HG03469 (cell line): Measurements from ENCODE around the gene LRMDA.

Source experiments
- ATAC-seq: cut with Tn5 transposase; IDR thresholded peaks from one replicate; pipeline ENCODE4 v1.9.1; 2021; ENCODE audit warnings: mild to moderate bottlenecking, moderate library complexity, moderate number of reproducible peaks; ENCODE audit not compliant: unreplicated experiment

Gene LRMDA

DNA sequence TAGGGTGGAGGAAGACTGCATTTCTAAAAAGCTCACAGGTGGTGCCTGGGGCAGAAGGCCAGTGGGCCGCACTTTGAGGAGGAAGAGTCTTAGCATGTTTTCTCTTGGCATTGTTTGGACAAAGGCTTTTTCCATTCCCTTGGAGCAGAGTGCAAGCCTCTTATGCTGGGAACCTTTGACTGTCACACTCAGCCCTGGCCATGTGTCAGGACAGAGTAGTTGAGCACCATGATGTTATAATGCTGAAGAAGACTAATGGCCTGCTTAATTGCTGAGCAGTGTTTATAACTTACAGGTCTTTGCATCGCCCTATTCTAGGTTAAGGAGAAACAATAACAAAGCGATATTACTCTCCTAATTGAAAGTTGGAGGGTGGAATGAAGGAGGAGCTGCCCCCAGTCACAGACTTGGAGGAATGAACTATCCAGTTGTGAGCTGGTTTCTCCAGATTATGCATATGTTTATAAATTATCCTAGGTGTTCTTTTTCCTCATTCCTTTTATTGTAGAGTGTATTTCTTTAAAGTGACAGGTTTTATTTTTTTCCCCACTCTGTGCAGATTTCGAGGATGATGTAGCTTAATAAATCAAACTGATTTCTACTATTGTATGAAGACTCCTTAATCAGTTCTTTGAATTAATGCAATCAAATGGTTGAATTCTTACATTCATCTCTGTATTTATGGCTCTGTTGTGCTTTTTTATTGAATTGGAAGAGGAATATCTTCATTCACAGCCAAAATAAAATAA is 767.0 kb downstream of the LRMDA start:
- ATAC-seq = no peak

DNA sequence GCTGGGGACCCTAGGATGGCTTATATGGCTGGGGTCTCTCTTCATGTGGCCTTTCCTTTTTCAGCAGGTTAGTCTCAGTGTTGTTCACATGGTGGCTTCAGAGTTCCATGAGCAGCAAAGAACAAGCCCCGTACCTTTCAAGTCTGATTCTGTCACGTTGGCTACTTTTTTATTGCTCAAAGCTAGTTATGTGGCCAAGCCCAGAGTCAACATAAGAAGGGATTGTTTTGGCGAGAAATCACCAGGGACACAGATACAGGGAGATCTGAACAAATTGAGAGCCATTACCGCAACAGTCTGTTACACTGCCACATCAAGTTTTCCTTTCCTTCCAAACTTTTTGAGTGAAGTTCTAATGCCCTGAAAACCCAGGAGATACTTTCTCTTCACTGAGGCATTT is 770.5 kb downstream of the LRMDA start:
- no peak for ATAC-seq

DNA sequence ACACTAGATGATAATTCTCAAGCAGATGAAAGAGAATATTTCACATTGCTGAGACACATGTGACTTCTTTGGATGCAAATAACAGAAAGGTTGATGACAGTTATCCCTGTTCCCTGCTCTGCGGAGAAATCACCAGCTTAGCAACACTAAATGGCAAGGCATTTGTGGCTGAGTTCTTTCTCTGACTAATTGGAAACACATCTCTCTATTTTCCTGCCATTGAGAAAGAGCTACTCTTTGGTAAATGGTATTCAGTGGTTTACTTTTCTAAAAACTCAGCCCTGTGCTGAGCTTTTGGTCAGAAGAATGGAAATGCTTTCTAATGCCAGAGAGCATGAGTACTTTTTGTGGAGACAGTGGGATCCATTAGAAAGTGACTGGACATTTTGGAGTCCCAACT is 771.4 kb downstream of the LRMDA start:
- no peak for ATAC-seq

DNA sequence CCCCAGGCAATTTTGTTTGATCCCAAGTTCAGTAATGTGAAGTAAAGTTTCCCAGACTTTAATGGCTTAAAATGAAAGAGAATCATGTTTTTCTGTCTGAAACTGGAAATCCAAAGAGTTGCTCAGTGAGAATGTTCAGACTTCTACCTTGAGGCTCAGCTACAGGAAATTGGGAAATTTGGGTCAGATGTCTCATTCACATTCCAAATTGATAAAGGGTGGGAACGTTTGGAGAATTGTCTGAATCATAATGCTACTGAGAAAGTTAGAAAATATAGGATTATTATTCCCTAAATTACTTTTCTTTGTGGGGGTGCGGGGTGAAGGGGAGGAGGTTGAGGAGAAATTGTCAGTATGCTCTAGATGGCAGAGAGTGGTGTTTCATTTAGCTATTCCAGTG is 773.9 kb downstream of the LRMDA start:
- ATAC-seq = no peak

DNA sequence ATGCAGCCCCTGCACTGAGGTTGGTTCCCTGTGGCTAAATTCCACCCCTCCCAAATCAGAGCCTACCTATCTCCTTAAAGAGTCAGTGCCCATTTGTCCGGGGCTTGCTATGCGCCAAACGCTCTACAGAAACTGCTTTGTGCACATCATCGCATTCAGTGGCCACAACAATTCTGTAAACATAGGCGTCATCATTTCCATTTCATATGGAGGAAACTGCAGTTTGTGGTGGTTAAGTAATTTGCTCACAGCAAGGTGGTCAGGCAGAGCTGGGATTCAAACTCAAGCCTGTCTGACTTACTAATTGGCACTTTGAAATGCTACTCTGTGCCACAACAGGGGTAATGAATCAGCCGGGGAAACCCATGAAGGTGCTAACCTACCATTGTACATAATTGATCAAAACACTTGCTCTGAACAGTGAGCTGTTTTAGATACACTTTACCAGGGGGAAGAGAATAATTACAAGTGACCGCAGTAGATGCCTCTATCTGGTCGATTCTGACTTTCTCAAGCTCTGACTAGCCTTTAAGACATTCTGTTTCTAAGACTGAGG is 775.5 kb downstream of the LRMDA start:
- no peak for ATAC-seq

DNA sequence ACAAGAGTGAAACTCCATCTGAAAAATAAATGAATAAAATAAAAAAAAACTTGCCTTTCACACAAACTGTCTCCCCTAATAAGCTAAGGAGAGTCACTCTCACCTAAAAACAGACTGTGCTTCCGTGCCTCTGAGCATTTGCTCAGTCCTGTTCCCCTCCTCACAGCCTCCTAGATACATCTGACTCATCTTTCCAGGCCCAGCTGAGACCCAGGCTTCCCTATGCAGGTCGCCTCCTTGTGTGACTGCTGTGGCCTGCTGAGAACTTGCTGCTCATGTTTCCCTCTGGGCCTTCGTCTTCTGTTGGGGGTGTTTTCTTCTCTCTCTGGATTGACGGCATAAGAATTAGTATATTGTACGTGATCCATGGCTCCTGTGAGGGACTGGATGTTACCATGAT is 777.7 kb downstream of the LRMDA start:
- ATAC-seq = no peak

DNA sequence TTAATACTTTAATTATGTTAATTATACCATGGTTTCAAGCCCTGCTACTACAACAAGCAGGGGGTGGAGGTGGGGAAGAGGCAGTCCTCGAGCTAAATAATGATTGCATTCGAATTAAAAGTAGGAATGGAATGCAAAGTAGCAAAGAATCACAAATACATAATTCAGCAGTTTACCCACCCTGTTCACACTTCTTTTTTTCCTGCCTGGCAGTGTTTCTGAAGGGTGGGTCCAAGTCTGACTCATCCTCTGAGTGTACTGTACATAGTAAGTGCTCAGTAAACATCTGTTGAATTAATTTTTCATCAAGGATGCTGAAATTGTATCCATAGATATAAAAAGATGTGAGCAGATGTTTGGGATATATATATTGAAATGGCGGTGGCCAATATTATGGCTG is 778.8 kb downstream of the LRMDA start:
- ATAC-seq = no peak

DNA sequence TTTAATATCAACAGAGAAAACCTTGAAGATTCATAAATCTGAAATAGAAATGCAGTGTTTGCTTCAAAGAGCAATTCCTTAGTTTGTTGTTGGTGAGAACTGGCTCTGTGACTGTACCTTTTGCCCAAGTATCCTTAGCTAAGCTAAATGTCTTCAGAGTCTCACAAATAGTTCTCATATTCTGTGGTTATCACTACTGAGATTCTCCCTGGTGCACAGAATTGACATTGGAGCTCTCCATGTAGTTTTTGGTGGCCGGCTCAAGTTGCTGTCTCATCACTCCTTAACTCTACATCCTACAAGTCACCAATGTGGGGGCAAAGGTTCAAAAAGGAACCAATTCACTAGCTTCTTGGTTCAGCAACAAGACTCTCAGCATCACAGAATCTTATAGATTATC is 780.3 kb downstream of the LRMDA start:
- ATAC-seq = no peak

DNA sequence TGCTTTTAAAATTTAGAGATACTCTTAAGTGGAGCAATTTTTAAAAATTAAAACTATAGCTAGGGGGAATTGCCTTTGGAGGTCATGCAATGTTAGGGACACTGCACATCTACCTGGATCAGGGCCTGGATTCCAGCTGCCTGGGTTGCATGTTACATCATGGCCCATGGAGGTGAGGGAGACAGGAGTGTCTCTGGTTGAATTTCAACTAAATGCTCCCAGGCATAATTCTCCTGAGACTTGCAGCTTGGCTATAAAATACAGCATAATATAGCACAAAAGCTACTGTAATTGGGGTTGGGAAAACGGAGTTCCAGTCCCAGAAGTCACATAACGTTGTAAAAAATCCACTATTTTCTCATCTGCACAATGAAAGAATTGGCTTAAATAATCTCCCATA is 782.5 kb downstream of the LRMDA start:
- ATAC-seq = no peak

DNA sequence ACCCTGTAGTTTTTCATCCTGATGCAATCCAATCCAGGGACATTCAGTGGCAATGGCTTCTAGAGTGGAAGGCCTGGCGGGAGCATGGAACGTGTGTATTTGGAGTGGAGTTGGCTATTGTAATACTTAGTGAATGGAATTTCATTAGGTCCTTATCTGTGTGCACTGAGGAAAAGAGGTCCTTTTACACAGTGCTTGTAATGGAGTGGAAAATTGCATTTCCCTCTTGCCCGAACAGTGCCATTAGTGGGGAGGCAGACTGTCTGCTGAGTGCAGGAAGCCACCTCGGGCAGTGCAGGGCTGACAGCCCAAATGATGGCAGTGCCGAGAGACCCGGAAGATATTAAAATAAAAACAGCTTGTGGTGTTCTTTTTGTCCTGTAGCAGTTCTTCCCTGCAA is 786.6 kb downstream of the LRMDA start:
- ATAC-seq = no peak

DNA sequence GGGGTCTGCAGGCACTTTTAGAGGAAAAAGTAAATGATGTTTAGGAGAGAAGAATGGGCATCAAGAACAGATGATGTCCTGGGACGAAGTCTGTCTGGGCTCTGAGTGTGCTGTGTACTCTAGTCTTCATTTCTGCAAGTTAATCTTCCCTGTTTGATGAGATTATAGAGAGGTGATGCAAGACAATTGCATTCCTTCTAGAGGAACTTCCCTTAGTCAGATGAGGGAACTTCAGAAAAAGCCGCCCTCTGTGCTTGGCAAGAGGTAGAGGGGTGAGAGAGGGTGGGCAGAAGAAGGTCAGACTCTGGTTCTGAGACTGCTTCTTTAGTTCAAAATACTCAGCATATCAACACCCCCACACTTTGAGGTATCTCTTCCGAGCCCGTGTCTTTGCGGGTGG is 797.9 kb downstream of the LRMDA start:
- ATAC-seq = no peak

DNA sequence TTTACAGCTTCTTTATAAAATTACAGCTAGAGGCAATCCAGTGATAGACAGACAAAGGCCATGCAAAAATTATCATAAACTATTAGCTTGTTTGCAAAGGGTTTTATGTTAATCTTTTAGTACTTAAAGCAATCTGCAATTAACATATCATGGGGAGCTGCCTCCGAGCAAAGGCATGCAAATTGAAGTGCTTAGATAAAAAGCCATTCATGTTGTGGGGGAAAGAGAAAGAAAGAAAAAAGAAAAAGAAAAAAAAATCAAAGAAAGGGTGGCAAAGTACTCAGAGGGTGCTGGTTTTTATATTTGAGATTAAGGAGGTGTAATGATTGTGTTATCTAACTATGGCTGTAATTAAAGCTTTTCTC is 799.5 kb downstream of the LRMDA start:
- no peak for ATAC-seq

DNA sequence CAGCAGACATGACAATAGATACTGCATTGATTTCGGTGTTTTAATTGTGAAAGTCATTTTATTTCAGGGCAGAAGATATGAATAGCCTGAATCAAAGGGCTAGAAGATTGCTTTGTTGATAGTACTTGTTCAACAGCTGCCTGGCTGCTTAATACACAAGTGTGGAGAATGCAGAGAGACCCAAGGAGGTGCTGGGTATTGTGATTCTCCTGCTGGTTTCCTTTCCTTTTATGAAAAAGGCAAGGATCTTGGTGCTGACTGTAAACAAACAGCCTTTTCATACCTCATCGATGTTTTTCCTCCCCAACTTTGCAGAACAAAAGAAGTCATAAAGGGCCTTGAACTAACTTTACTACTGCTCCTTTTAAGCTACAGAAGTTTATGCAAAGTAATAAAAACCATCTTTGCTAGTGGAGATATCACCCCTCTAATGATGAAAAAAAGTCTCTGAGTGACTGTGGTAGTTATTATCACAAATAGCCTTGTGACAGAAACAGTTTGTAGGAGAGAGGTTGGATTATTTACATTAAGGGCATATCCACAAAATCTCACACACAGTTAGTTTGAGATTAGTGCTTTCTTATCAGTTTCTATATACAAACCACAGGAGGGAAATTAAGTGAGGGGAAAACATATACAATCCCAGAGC is 800.0 kb downstream of the LRMDA start:
- ATAC-seq = no peak

DNA sequence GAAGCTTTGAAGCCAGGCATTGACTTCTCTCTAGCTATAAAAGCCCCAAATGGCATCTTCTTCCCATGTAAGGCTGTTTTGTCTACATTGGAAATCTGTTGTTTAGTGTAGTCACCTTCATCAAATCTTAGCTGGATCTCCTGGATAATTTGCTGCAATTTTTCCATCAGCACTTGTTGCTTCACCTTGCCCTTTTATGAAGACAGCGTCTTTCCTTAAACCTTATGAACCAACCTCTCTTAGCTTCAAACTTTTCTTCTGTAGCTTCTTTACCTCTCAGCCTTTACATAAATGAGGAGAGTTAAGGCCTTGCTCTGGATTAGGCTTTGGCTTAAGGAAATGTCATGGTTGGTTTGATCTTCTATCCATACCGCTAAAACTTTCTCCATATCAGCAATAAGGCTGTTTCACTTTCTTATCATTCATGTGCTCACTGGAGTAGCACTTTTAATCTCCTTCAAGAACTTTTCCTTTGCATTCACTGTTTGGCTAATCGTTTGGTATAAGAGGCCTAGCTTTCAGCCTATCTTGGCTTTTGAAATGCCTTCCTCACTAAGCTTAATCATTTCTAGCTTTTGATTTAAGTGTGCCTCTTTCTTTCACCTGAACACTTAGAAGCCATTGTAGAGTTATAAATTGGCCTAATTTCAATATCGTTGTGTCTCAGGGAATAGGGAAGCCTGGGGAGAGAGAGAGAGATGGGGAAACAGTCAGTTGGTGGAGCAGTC is 803.2 kb downstream of the LRMDA start:
- no peak for ATAC-seq

DNA sequence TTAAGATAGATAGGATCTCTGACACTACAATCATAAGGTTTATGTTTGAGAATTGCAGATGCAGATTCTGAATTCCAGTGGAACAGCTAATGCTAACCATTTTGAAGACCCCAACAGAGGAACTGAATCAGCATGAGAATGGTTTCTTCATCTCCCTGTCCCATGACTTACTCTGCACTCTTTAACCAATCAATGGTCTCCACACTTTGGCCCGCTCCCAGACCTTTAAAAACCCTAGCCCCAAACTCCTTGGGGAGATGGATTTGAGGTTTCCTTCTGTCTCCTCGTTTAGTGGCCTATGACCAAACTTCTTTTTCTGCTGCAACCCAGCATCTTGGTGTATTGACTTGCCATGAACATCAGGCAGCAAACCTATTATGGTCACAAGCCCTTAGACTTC is 804.9 kb downstream of the LRMDA start:
- ATAC-seq = no peak

DNA sequence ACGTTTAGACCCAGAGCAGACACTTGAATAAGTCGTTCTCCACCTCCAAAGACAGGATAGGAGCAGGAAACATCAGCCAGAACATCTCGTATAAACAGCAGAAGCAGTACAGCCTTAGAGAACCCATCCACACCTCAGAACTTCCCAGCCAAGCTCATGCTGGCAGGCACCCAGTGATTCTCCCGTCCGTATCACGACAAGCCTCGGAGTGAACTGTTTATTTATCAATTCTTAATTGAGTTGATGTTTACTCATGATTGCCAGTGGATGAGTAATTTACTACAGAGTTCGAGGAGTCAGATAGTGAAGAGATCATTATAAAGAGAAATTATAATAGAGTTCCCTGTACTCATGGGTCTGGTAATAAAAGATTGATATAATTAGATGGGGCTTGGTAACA is 811.5 kb downstream of the LRMDA start:
- no peak for ATAC-seq

DNA sequence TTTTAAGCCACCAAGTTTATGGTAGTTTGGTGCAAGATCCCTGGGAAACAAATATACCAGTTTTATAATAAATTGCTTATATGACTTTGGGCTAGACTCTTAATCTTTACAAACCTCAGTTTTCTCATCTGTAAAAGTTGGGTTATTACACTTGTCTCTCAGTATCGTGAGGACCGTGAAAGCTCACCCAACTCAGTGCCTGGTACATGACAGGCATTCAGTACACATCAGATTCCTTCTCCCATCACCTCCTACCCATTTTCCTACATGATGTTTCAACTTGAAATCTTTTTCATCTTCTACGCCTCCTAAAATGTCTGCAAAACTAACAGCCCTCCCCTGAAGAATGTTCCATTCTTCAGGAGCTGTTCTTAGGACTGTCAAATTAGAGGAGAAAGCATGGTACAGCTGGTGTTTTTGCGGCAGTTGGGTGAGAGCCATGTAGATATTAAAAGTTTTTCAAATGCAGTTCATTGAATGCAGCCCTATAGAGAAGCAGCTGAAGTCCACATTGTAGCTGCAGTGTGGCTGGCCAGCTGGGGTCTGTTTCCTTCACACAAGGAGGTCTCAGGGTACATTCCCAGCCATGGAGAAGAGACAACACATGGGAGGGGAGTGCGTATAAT is 812.8 kb downstream of the LRMDA start:
- no peak for ATAC-seq

DNA sequence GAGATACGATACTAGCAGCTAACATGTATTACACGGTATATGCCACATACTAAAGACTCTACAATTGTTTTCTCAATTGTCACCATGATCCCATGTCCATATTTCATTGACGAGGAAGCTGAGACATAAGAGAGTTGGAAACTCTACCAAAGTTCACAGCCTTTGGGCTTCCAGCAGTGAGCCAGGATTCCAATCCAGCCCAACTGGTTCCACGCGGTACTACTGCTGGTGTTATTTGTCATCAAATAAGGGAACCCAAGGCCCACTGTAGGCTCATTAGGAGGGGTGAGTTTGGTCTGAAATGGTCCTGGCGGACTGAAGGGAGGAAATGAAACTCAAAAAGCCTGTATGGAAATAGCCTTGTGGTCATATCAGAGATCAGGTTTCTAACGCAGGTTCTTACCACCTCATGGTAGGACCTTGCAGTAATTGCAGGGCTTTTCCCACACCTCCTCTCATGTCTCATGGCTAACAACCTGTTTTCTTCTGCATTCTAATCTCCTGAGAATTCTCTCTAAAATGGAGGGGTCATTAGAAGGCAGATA is 814.6 kb downstream of the LRMDA start:
- ATAC-seq = no peak

DNA sequence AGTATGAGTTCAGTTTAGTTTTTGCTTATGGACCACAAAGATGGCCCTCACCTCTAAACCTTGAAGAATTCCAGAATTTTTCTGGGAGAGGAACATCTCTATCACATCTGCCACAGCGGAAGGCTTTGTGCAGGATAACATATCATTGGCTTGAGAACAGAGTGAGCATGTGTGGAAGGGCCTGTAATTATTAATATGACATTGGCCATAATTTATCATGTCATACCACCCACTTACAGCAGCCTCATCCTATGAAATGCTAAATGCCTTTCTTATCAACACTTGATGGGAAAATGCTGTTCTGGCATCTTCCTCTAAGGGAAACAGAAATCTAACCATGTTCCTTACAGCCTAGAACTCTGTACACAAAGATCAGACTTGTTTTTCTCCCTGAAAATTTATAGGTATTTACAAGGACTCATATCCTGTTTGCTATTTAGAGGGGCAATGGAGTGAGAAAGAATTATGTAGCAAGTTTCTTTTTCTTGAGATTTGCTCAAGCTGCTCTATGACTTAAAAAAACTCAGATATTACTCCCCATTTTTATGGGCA is 817.3 kb downstream of the LRMDA start:
- ATAC-seq = no peak

DNA sequence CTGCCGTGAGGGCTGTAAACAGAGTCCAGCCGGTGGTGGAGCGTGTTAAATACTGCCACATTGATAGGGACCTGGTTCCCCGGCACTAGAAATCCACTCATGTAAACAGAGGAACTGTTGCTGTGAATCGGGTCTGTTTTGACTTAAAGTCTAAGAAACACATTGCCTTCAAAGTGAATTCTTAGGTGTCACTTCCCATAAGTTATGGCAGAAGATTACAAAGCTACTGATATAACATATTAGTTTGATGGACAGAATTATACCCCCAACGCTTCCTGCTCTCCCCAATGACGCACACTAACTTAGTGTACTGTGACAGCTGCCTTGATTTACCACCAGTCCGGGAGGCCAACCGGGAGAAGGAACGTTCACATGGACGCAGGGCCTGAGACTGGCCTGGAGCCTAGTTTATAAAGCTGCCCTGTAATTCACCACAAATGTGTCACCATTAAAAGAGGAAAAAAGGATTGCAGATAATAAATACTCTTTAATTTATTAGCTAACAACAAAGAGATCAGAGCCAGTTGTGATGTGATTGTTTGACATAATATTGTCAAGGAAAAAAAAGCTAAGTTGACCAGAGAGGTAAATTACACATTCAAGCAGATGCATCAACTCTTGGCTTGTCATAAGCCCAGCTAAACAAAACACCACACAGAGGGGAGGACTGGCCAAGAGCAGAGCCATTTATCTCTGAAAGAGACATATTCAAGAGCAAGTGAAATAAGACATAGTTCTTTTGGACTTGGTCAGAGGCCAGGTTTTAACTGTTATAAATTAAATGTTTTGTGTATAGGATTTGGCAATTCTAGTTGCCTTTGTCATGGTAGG is 820.6 kb downstream of the LRMDA start:
- no peak for ATAC-seq
